SK-N-SH (cell line): Measurements from ENCODE around the gene PPRC1.

ENCODE experiments used
- CHD2 ChIP-seq: fragments of 150-350 bp; IDR thresholded peaks from 2 replicates; pipeline ENCODE4 v1.6.1; 2018; ENCODE audit warnings: low read length; ENCODE audit not compliant: partially characterized antibody
- EP300 ChIP-seq, 2 experiments: IDR thresholded peaks; 2 replicates each; pipeline versions ENCODE4 v1.4.0 to v1.6.1; 2012; ENCODE audit warnings: borderline replicate concordance in 1 of 2, low read depth in 1 of 2, low read length in 1 of 2
- EZH2phosphoT487 ChIP-seq: fragments of 200-600 bp; sonication (generic); IDR thresholded peaks from 2 replicates; pipeline ENCODE4 v1.6.1; 2017; ENCODE audit warnings: low read depth, mixed run types, mild to moderate bottlenecking, antibody characterized with exemption, moderate library complexity, borderline replicate concordance
- JUND ChIP-seq: IDR thresholded peaks from 2 replicates; pipeline ENCODE4 v1.4.0; 2012
- RCOR1 ChIP-seq: fragments of 150-350 bp; IDR thresholded peaks from 2 replicates; pipeline ENCODE4 v1.6.1; 2017; ENCODE audit warnings: antibody characterized with exemption, low read length
- YY1 ChIP-seq: IDR thresholded peaks from 2 replicates; pipeline ENCODE4 v1.4.0; 2012; ENCODE audit warnings: low read depth, mild to moderate bottlenecking
- TF ChIP-seq, protein P1 (sequence below): IDR thresholded peaks from 2 replicates; pipeline ENCODE4; 2012
- TF ChIP-seq, protein P2 (sequence below): fragments of 200-600 bp; sonication (generic); IDR thresholded peaks from 2 replicates; pipeline ENCODE4 v1.6.1; 2017; ENCODE audit warnings: antibody characterized with exemption, mild to moderate bottlenecking, moderate library complexity
- TF ChIP-seq, protein P3 (sequence below): IDR thresholded peaks from 2 replicates; pipeline ENCODE4 v1.6.1; 2012; ENCODE audit warnings: mild to moderate bottlenecking, low read depth, low read length, moderate library complexity
- TF ChIP-seq, protein P4 (sequence below): IDR thresholded peaks from 2 replicates; pipeline ENCODE4 v1.4.0; 2012; ENCODE audit warnings: low read depth

DNA sequence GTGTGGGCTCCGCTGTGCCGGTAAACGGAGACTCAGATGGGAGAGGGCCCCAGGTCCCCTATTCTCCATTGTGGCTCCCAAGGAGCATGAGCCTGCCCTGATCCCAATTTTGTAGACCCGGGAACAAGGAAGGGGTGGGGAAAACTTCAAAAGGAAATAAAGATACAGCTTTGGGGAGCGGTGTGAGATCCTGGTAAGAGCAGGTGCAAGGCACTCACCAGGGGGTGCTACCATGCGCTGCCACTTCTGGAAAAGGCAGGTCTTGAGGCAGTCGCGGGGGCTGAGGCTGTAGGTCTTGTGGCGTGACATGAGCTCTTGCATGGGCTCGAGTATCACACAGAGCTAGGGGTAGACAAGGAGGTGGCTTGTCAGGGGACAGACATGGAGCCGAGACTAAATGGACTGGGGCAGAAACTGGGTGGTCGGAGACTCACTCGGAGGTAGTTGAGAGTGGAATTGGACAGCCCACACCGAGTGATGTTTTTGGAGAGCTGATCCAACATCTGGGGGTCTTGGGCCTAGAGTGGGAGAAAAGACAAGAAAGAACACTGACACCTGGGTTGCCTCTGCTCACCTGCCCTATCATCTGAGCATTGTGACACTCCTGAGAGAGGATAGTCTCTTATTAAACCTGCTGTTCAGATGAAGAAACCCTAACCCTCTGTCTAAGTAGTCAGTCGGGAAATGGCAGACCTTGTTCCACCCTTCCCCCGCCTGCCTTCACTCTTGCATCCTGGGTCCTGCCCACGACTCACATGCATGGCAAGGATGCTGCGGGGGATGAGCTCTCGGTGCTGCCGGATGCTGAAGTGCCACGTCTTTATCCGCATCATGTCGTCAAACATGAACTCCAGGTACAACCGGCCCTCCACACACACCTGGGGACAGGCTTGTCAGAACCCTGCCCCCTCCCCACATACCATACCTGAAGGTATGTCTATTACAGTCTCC, 23.4 kb upstream of the PPRC1 start:
- TF ChIP-seq JUND: no peak
- TF ChIP-seq EZH2phosphoT487: no peak
- no peak for TF ChIP-seq CHD2
- TF ChIP-seq EP300 (IDR thresholded peaks at IDR 0.05; ENCODE audit: borderline replicate concordance in 1 of 2, low read depth in 1 of 2, low read length in 1 of 2): no peak
- no peak for TF ChIP-seq YY1
- TF ChIP-seq, protein P1, sequence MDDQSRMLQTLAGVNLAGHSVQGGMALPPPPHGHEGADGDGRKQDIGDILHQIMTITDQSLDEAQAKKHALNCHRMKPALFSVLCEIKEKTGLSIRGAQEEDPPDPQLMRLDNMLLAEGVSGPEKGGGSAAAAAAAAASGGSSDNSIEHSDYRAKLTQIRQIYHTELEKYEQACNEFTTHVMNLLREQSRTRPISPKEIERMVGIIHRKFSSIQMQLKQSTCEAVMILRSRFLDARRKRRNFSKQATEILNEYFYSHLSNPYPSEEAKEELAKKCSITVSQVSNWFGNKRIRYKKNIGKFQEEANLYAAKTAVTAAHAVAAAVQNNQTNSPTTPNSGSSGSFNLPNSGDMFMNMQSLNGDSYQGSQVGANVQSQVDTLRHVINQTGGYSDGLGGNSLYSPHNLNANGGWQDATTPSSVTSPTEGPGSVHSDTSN: no peak
- TF ChIP-seq, protein P2, sequence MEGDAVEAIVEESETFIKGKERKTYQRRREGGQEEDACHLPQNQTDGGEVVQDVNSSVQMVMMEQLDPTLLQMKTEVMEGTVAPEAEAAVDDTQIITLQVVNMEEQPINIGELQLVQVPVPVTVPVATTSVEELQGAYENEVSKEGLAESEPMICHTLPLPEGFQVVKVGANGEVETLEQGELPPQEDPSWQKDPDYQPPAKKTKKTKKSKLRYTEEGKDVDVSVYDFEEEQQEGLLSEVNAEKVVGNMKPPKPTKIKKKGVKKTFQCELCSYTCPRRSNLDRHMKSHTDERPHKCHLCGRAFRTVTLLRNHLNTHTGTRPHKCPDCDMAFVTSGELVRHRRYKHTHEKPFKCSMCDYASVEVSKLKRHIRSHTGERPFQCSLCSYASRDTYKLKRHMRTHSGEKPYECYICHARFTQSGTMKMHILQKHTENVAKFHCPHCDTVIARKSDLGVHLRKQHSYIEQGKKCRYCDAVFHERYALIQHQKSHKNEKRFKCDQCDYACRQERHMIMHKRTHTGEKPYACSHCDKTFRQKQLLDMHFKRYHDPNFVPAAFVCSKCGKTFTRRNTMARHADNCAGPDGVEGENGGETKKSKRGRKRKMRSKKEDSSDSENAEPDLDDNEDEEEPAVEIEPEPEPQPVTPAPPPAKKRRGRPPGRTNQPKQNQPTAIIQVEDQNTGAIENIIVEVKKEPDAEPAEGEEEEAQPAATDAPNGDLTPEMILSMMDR: no peak
- TF ChIP-seq RCOR1: no peak
- TF ChIP-seq, protein P3, sequence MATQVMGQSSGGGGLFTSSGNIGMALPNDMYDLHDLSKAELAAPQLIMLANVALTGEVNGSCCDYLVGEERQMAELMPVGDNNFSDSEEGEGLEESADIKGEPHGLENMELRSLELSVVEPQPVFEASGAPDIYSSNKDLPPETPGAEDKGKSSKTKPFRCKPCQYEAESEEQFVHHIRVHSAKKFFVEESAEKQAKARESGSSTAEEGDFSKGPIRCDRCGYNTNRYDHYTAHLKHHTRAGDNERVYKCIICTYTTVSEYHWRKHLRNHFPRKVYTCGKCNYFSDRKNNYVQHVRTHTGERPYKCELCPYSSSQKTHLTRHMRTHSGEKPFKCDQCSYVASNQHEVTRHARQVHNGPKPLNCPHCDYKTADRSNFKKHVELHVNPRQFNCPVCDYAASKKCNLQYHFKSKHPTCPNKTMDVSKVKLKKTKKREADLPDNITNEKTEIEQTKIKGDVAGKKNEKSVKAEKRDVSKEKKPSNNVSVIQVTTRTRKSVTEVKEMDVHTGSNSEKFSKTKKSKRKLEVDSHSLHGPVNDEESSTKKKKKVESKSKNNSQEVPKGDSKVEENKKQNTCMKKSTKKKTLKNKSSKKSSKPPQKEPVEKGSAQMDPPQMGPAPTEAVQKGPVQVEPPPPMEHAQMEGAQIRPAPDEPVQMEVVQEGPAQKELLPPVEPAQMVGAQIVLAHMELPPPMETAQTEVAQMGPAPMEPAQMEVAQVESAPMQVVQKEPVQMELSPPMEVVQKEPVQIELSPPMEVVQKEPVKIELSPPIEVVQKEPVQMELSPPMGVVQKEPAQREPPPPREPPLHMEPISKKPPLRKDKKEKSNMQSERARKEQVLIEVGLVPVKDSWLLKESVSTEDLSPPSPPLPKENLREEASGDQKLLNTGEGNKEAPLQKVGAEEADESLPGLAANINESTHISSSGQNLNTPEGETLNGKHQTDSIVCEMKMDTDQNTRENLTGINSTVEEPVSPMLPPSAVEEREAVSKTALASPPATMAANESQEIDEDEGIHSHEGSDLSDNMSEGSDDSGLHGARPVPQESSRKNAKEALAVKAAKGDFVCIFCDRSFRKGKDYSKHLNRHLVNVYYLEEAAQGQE: no peak
- TF ChIP-seq, protein P4, sequence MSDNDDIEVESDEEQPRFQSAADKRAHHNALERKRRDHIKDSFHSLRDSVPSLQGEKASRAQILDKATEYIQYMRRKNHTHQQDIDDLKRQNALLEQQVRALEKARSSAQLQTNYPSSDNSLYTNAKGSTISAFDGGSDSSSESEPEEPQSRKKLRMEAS: no peak
